Smooth muscle cell (in vitro differentiated cells): ENCODE data around the gene CYSTM1. TPM values are rescaled to one million over a fixed set of nuclear protein-coding genes. Genes with fewer than 3 reads are reported as not detected.

Experiments
- DNase-seq: peaks from one replicate; lab custom pipeline; 2025; ENCODE audit not compliant: unreplicated experiment; lab: John Stamatoyannopoulos, UW
- H2AFZ ChIP-seq: fragments of 200-600 bp; sonication (generic); 2 replicates; pipeline ENCODE4 v1.6.0; 2016; ENCODE audit warnings: antibody characterized with exemption, low read depth, mild to moderate bottlenecking
- H3F3A ChIP-seq: fragments of 200-600 bp; sonication (generic); 2 replicates; pipeline ENCODE4 v1.6.0; 2017; ENCODE audit warnings: antibody characterized with exemption, low read depth
- H3K27ac ChIP-seq: fragments of 200-600 bp; sonication (generic); 2 replicates; pipeline ENCODE4 v1.5.1; 2016; ENCODE audit warnings: low read depth, mild to moderate bottlenecking
- H3K27me3 ChIP-seq: fragments of 200-600 bp; sonication (generic); 2 replicates; pipeline ENCODE4 v1.6.1; 2016; ENCODE audit warnings: low read depth, mild to moderate bottlenecking
- H3K36me3 ChIP-seq: fragments of 200-600 bp; sonication (generic); 2 replicates; pipeline ENCODE4 v1.5.1; 2016; ENCODE audit warnings: low read depth
- H3K4me1 ChIP-seq: fragments of 200-600 bp; sonication (generic); 2 replicates; pipeline ENCODE4 v1.5.1; 2016; ENCODE audit warnings: low read depth
- H3K4me2 ChIP-seq: fragments of 200-600 bp; sonication (generic); 2 replicates; pipeline ENCODE4 v1.6.0; 2016; ENCODE audit warnings: mild to moderate bottlenecking
- H3K4me3 ChIP-seq: fragments of 200-600 bp; sonication (generic); 2 replicates; pipeline ENCODE4 v1.5.1; 2016; ENCODE audit warnings: mild to moderate bottlenecking
- H3K79me2 ChIP-seq: fragments of 200-600 bp; sonication (generic); 2 replicates; pipeline ENCODE4 v1.6.0; 2016; ENCODE audit warnings: low read depth, mild to moderate bottlenecking
- H3K9ac ChIP-seq: fragments of 200-600 bp; sonication (generic); 2 replicates; pipeline ENCODE4 v1.6.0; 2016; ENCODE audit warnings: low read depth
- H3K9me3 ChIP-seq: fragments of 200-600 bp; sonication (generic); replicated peaks from 2 replicates; pipeline ENCODE4 v1.5.1; 2016; ENCODE audit warnings: low read depth
- H4K20me1 ChIP-seq: fragments of 200-600 bp; sonication (generic); 2 replicates; pipeline ENCODE4 v1.6.0; 2016; ENCODE audit warnings: low read depth
- WGBS: methylation state at CpG from one replicate; pipeline ENCODE4 v1.1.7; 2016; ENCODE audit warnings: low lambda C conversion rate; 5-methylcytosine and 5-hydroxymethylcytosine counted together
- polyA plus RNA-seq: library from polyadenylated mRNA; unstranded; fragments of >200 nt; fragmentation: Nextera tagmentation; extraction: Ambion mirVana; gene quantifications from 2 replicates; pipeline ENCODE4 v1.2.1, GENCODE V29; 2016
- total RNA-seq: library from RNA; depleted of rRNA; stranded (reverse); fragments of >200 nt; gene quantifications from 2 replicates; pipeline ENCODE4 v1.2.3, GENCODE V29; 2014
- TF ChIP-seq, protein P1 (sequence below): fragments of 200-600 bp; sonication (generic); IDR thresholded peaks from 2 replicates; pipeline ENCODE4 v1.5.1; 2017; ENCODE audit warnings: borderline replicate concordance, mild to moderate bottlenecking, antibody characterized with exemption; ENCODE audit not compliant: insufficient read depth, poor library complexity, severe bottlenecking

CYSTM1 gene
- total and polyA plus RNA-seq, 2 experiments from 2014 or later = 23.5 to 45.6 TPM

DNA sequence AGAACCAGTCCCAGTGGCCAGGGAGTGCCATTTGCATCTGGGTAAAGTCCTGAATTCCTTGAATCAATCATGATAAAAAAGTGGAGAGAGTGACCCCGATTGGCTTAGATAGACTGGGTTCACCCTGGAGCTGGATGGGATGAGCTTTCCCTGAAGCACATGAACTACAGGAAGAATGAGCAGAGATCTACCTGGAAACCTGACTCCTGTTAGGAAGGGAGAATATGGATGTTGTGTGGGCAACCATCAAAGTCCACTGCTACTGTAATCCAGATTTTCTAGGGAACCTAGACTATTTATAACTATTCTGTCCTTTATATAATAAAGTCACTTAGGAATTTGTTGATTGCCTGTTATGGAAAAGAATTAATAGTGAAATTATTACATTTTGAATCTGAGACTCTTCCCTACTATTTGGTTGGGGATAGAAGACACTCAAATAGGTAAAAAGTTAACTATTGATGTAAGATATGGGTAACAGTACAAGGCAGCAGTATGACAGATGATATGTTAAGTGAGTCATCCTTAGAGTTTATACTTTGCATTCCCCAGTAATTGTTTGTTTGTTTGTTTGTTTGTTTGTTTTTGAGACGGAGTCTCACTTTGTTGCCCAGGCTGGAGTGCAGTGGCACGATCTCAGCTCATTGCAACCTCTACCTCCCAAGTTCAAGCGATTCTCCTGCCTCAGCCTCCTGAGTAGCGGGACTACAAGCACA is 17.9 kb downstream of the CYSTM1 start:
- Histone ChIP-seq H3K4me1 (peaks cover 18% of the 10 kb centered on the region), H3F3A (no peaks in the 10 kb centered on the region), H2AFZ (no peak overlapping the region), H3K9ac (no peak overlapping the region), H3K9me3 (no peaks in the 10 kb centered on the region), H3K27me3 (no peaks in the 10 kb centered on the region), H3K36me3 (no peaks in the 10 kb centered on the region), H4K20me1 (no peaks in the 10 kb centered on the region), H3K27ac (no peak overlapping the region), H3K4me3 (no peak overlapping the region), H3K4me2 (no peak overlapping the region), H3K79me2 (no peaks in the 10 kb centered on the region)
- TF ChIP-seq, protein P1, sequence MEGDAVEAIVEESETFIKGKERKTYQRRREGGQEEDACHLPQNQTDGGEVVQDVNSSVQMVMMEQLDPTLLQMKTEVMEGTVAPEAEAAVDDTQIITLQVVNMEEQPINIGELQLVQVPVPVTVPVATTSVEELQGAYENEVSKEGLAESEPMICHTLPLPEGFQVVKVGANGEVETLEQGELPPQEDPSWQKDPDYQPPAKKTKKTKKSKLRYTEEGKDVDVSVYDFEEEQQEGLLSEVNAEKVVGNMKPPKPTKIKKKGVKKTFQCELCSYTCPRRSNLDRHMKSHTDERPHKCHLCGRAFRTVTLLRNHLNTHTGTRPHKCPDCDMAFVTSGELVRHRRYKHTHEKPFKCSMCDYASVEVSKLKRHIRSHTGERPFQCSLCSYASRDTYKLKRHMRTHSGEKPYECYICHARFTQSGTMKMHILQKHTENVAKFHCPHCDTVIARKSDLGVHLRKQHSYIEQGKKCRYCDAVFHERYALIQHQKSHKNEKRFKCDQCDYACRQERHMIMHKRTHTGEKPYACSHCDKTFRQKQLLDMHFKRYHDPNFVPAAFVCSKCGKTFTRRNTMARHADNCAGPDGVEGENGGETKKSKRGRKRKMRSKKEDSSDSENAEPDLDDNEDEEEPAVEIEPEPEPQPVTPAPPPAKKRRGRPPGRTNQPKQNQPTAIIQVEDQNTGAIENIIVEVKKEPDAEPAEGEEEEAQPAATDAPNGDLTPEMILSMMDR = no peak
- WGBS = 90% methylated on average over 5 of the region's 5 CpGs
- no peak for DNase-seq

DNA sequence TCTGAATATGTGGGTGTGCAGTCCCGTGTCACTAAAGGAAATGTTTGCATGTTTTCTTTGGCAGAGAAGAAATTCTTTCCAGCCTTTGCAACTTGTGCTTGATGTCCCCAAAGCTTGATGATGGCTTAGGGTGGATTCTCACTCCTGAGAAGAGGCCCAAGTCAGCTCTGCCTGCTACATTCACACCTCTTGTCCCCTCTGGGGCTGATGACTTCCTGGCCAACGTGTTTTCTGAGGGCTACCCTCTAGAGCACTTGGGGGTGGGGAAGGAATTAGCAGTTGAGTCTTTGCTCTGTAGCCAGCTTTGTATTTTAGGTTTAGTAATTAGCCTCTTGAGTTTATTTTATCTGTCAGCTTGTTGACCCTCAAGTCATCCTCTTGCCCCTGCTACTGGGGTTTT is 19.7 kb downstream of the CYSTM1 start:
- Histone ChIP-seq H3F3A (no peaks in the 10 kb centered on the region), H3K79me2 (no peaks in the 10 kb centered on the region), H3K9ac (no peak overlapping the region), H3K4me1 (peaks cover 18% of the 10 kb centered on the region), H3K36me3 (no peaks in the 10 kb centered on the region), H3K4me2 (no peak overlapping the region), H3K27me3 (no peaks in the 10 kb centered on the region), H3K27ac (no peak overlapping the region), H4K20me1 (no peaks in the 10 kb centered on the region), H3K9me3 (no peaks in the 10 kb centered on the region), H2AFZ (no peak overlapping the region), H3K4me3 (no peak overlapping the region)
- WGBS = 75% methylated on average over 2 of the region's 2 CpGs
- DNase-seq = no peak
- TF ChIP-seq, protein P1 = no peak

DNA sequence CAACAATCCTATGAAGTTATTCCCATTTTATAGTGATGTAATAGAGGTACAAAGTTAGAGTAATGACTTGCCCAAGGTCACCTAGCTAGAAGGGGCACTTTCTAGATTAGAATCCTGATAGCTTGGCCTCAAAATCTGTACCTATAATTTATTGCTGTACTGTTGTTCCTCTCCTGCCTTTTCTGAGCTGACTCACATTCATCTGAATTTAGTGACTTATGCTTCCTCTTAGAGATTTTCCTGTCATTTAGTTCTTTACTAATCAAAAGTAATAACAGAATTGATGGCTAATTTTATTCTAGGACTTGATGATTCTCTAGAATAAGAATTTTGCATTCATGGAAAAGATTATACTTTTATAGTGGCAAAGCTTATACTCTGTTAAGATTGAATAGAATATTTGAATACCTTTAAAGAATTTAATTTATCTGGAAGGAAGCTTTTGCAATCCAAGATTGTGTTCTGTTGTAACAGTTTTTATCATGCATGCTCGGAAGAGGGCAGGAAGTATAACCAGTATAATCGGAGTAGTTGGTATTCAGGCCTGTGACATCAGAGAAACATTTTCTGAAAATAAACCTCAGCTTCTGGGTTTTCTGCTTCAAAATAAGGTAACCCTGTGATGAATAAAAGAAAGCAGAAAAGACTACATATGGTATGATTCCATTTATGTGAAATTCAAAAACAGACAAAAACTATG is 21.3 kb downstream of the CYSTM1 start:
- no peak overlapping the region for H3K4me2 ChIP-seq
- no peaks in the 10 kb centered on the region for H3K36me3 ChIP-seq
- no peak overlapping the region for H3K9ac ChIP-seq
- DNase-seq = no peak
- H2AFZ ChIP-seq = no peak overlapping the region
- 86% methylated on average over 2 of the region's 2 CpGs for whole genome bisulfite sequencing
- no peaks in the 10 kb centered on the region for H3F3A ChIP-seq
- H3K4me1 ChIP-seq = peaks cover 2% of the 10 kb centered on the region
- H4K20me1 ChIP-seq = no peaks in the 10 kb centered on the region
- H3K4me3 ChIP-seq = no peak overlapping the region
- H3K27ac ChIP-seq = no peak overlapping the region
- no peaks in the 10 kb centered on the region for H3K27me3 ChIP-seq
- H3K79me2 ChIP-seq = no peaks in the 10 kb centered on the region
- no peaks in the 10 kb centered on the region for H3K9me3 ChIP-seq
- TF ChIP-seq, protein P1 = no peak
